ENCODE measurements around the gene FBXO7.

The FBXO7 gene

DNA sequence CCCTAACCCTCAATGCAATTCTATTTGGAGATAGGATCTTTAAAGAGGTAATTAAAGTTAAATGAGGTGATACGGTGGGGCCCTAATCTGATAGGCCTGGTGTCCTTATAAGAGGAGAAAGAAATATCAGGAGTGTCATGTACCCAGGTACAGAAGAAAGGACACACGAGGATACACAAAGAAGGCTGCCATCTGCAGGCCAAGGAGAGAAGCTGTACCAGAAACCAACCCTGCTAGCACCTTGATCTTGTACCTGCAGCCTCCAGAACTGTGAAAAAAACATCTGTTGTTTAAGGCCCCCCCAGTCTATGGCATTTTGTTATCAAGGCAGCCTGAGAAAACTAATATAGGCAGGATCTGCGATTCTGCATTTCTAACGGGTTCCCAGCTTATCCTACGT lies 44.2 kb downstream of the FBXO7 start:
- H3K4me2 ChIP-seq (ENCODE audit: low read depth, low read length, poor library complexity, severe bottlenecking): no peak overlapping the region
- H3K36me3 ChIP-seq (ENCODE audit: low read length): no peaks in the 10 kb centered on the region
- no peaks in the 10 kb centered on the region for H3K27me3 ChIP-seq (ENCODE audit: low read length)
- H3F3A ChIP-seq (ENCODE audit: insufficient read depth): no peaks in the 10 kb centered on the region
- H3K9me2 ChIP-seq (replicated peaks; ENCODE audit: insufficient read depth, low read length): no peaks in the 10 kb centered on the region
- H2AFZ ChIP-seq (ENCODE audit: low read depth, low read length, severe bottlenecking): no peak overlapping the region
- no peak overlapping the region for H3K9ac ChIP-seq (ENCODE audit: low read length)
- TF ChIP-seq EZH2phosphoT487 (conservative IDR thresholded peaks at IDR 0.05; ENCODE audit: low read length): no peak
- TF ChIP-seq, protein P1, sequence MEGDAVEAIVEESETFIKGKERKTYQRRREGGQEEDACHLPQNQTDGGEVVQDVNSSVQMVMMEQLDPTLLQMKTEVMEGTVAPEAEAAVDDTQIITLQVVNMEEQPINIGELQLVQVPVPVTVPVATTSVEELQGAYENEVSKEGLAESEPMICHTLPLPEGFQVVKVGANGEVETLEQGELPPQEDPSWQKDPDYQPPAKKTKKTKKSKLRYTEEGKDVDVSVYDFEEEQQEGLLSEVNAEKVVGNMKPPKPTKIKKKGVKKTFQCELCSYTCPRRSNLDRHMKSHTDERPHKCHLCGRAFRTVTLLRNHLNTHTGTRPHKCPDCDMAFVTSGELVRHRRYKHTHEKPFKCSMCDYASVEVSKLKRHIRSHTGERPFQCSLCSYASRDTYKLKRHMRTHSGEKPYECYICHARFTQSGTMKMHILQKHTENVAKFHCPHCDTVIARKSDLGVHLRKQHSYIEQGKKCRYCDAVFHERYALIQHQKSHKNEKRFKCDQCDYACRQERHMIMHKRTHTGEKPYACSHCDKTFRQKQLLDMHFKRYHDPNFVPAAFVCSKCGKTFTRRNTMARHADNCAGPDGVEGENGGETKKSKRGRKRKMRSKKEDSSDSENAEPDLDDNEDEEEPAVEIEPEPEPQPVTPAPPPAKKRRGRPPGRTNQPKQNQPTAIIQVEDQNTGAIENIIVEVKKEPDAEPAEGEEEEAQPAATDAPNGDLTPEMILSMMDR (IDR thresholded peaks at IDR 0.05; ENCODE audit: insufficient read depth, low read length, poor library complexity, severe bottlenecking): peak; percentile 16
- H3K79me2 ChIP-seq (ENCODE audit: insufficient read depth, low read length): no peaks in the 10 kb centered on the region
- H3K27ac ChIP-seq (ENCODE audit: low read depth, low read length): no peak overlapping the region
- H3K4me3 ChIP-seq (ENCODE audit: insufficient read depth, low read length, poor library complexity, severe bottlenecking): no peak overlapping the region
- H3K9me3 ChIP-seq (ENCODE audit: insufficient read depth, low read length): no peaks in the 10 kb centered on the region
- H4K20me1 ChIP-seq (ENCODE audit: low read depth, low read length): no peaks in the 10 kb centered on the region

DNA sequence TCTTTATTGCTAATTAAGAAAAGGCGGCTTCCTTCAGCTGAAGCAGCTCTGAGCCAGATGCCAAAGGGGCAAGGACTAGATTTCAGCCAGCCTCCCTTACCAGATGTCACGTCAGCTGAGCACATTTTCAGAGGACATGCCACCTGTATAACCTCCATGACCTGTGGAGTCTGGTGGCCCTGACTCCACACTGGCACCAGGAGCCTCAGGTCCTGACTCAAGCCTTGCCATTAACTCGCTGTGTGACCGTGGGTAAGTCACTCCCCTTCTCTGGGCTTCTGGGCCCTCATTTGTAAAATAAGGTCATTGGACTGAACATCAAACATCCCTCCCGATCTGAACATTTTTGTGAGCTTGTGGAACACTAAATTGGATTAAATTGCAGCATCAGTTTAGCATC lies 46.0 kb downstream of the FBXO7 start:
- H3K9ac ChIP-seq (ENCODE audit: low read length): no peak overlapping the region
- no peaks in the 10 kb centered on the region for H3F3A ChIP-seq (ENCODE audit: insufficient read depth)
- TF ChIP-seq, protein P1 (IDR thresholded peaks at IDR 0.05; ENCODE audit: insufficient read depth, low read length, poor library complexity, severe bottlenecking): no peak
- TF ChIP-seq EZH2phosphoT487 (conservative IDR thresholded peaks at IDR 0.05; ENCODE audit: low read length): no peak
- H3K27me3 ChIP-seq (ENCODE audit: low read length): no peaks in the 10 kb centered on the region
- no peak overlapping the region for H3K27ac ChIP-seq (ENCODE audit: low read depth, low read length)
- H4K20me1 ChIP-seq (ENCODE audit: low read depth, low read length): no peaks in the 10 kb centered on the region
- H3K9me3 ChIP-seq (ENCODE audit: insufficient read depth, low read length): no peaks in the 10 kb centered on the region
- no peak overlapping the region for H3K4me2 ChIP-seq (ENCODE audit: low read depth, low read length, poor library complexity, severe bottlenecking)
- no peaks in the 10 kb centered on the region for H3K79me2 ChIP-seq (ENCODE audit: insufficient read depth, low read length)
- no peak overlapping the region for H3K4me3 ChIP-seq (ENCODE audit: insufficient read depth, low read length, poor library complexity, severe bottlenecking)
- H3K36me3 ChIP-seq (ENCODE audit: low read length): no peaks in the 10 kb centered on the region
- H2AFZ ChIP-seq (ENCODE audit: low read depth, low read length, severe bottlenecking): no peak overlapping the region
- no peaks in the 10 kb centered on the region for H3K9me2 ChIP-seq (replicated peaks; ENCODE audit: insufficient read depth, low read length)

DNA sequence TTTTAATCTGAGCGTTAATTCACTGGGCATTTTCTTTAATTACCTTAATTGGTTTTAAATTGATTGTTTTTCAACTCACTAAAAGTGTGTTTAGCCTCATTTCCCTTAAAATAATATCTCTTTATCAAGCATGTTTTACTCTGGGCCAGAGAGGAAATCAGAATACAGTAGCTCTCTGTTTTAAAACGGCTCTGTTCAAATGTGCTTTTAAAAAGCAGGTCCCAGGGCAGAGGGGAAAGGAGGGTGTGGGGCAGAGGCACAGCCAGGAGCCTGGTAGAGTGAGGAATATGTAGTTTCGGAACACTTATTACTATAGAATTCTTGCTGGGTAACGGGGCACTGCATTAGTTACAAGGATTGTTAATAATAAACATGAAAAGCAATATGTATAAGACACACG lies 47.6 kb downstream of the FBXO7 start:
- Histone ChIP-seq H3F3A (ENCODE audit: insufficient read depth) (no peaks in the 10 kb centered on the region), H3K9me2 (replicated peaks; ENCODE audit: insufficient read depth, low read length) (no peaks in the 10 kb centered on the region), H3K36me3 (ENCODE audit: low read length) (no peaks in the 10 kb centered on the region), H3K27ac (ENCODE audit: low read depth, low read length) (no peak overlapping the region), H3K4me2 (ENCODE audit: low read depth, low read length, poor library complexity, severe bottlenecking) (no peak overlapping the region), H3K9ac (ENCODE audit: low read length) (no peak overlapping the region), H4K20me1 (ENCODE audit: low read depth, low read length) (no peaks in the 10 kb centered on the region), H2AFZ (ENCODE audit: low read depth, low read length, severe bottlenecking) (no peak overlapping the region), H3K27me3 (ENCODE audit: low read length) (no peaks in the 10 kb centered on the region), H3K4me3 (ENCODE audit: insufficient read depth, low read length, poor library complexity, severe bottlenecking) (no peak overlapping the region), H3K9me3 (ENCODE audit: insufficient read depth, low read length) (no peaks in the 10 kb centered on the region), H3K79me2 (ENCODE audit: insufficient read depth, low read length) (no peaks in the 10 kb centered on the region)
- TF ChIP-seq, protein P1 (IDR thresholded peaks at IDR 0.05; ENCODE audit: insufficient read depth, low read length, poor library complexity, severe bottlenecking): no peak
- no peak for TF ChIP-seq EZH2phosphoT487 (conservative IDR thresholded peaks at IDR 0.05; ENCODE audit: low read length)
